HG03045 (cell line): Measurements from ENCODE around the gene APPL1.
"Not testable (repeated sequence)": the region's sequence is repeated elsewhere in the genome, so short reads cannot be mapped to it uniquely, and the experiment has no call there.

Experiments
- ATAC-seq: cut with Tn5 transposase; IDR thresholded peaks from one replicate; pipeline ENCODE4 v1.9.1; 2021; ENCODE audit warnings: mild to moderate bottlenecking, moderate library complexity; ENCODE audit not compliant: unreplicated experiment

APPL1 gene

DNA sequence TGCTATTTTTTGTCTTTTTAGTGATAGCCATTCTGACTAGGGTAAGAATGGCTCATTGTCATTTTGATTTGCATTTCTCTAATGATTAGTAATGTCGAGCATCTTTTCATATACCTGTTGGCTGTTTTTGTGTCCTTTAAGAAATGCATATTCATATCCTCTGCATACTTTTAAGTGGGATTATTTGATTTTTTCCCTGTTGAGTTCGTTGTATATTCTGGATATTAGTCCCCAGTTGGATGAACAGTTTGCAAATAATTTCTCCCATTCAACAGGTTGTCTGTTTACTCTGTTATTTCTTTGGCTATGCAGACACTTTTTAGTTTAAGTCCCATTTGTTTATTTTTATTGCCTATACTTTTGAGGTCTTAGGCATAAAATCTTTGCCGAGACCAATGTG, 34.4 kb downstream of the APPL1 start:
- no peak for ATAC-seq

- no peak for ATAC-seq
Observed at GRCh38 chr3:57268416-57268815, 40.9 kb downstream of the APPL1 start.

DNA sequence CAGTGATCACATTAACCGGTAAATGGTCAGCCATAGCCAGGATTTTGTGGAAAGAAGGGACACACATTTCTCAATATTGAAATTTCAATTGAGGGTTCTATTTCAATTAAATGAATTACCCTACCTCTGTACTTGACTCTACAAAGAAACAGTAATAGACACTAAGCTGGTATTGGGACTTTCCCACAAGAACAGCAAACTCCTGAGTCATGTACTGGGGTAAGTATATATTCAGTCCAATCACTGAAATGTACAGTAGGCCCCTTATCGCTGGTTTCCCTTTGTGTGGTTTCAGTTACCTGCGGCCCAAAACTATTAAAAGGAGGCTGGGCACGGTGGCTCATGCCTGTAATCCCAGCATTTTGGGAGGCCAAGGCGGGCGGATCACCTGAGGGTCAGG, 47.3 kb downstream of the APPL1 start:
- no peak for ATAC-seq

DNA sequence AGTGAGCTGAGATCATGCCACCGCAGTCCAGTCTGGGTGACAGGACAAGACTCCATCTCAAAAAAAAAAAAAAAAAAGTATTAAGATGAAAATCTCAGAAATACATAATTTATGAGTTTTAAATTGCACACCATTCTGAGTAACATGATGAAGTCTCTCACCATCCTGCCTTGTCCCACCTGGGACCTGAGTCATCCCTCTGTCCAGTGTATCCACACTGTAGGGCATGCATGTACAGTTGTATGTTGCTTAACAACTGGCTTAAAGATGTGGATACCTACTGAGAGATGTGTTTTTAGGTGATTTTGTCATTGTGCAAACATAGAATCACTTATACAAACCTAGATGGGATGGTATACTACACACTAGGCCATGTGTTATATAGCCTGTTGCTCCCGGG, 47.9 kb downstream of the APPL1 start:
- no peak for ATAC-seq

GRCh38 chr3:57278237-57278636, 50.7 kb downstream of the APPL1 start:
- ATAC-seq = no peak

- no peak for ATAC-seq
Observed at GRCh38 chr3:57279685-57280084, 52.2 kb downstream of the APPL1 start.

- ATAC-seq = no peak
Observed at GRCh38 chr3:57281715-57282114, 54.2 kb downstream of the APPL1 start.

GRCh38 chr3:57283334-57283733, 55.8 kb downstream of the APPL1 start:
- ATAC-seq = no peak

GRCh38 chr3:57287205-57287604, 59.7 kb downstream of the APPL1 start:
- ATAC-seq = no peak

GRCh38 chr3:57288403-57288802, 60.9 kb downstream of the APPL1 start:
- no peak for ATAC-seq

- ATAC-seq = no peak
Observed at GRCh38 chr3:57292159-57292896, 64.8 kb downstream of the APPL1 start, which contains the start of gene ASB14. Gene ASB14, minus strand, starts transcription at chr3:57292685. Its CDS starts 652 bp downstream, at chr3:57292033.

DNA sequence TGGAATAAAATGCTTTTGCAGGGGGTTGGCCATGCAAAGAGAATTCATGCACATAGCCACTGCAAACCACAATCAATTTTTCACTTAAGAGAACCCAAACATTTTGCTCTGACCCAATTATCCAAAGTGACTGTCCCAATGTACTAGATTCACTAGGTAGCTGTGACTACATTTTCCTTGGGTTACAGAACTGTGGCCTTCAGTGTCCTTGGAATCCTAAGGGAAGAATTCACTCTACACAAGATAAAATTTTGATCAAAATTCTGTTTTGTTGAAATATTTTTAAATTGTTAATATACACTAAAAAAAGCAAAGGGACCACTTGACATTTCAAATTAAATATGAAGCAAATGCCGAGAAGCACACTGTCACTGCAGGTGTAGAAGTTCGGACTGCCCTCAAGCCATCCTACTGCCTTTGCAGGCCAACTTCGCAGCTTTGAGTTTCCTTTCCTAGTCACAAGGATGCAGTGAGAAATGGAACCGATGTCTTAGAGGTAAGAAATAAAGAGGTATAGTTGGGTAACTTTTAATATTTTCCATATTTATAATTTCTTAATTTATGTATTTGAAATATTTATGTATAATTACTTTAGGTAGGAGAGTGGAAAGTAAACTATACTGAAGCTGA, 65.5 kb downstream of the APPL1 start:
- ATAC-seq = no peak

DNA sequence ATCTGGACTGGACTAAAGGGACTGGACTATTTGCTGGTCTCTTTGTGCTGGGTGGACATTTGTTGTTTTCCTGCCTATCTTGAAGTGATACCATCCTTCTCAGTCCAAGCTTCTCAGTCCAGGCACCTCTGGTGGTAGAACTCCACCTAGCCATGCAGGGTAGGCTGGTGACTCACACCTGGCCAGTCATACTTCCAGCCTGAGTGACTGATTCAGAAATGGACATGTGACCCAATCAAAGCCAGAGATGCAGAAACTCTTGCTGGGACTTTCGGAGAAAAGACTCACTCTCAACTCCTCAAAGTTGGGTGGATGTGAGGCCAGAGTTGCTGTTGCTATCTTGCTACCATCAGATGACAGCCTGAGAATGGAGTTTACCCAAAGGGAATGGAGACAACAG, 70.5 kb downstream of the APPL1 start:
- no peak for ATAC-seq

DNA sequence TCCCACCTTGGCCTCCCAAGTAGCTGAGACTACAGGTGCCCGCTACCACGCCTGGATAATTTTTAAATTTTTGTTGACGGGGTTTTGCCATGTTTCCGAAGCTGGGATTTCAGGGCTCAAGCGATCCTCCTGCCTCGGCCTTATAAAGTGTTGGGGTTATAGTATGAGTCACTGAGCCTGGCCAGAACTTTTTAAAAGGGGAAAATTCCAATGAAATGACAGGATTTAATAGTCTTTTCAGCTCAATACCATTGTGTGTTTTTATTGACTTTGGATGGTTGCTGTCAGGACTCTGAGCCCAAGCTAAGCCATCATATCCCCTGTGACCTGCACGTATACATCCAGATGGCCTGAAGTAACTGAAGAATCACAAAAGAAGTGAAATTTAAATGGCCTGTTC, 76.0 kb downstream of the APPL1 start:
- not testable (repeated sequence) for ATAC-seq

- ATAC-seq = no peak
Observed at GRCh38 chr3:57309769-57310360, 82.3 kb downstream of the APPL1 start.

- ATAC-seq = no peak
Observed at GRCh38 chr3:57314204-57314603, 86.7 kb downstream of the APPL1 start.
